ENCODE measurements around the gene SELENON. TPM values are rescaled to one million over a fixed set of nuclear protein-coding genes. Genes with fewer than 3 reads are reported as not detected.

SELENON gene
- polyA plus RNA-seq, 1 experiment: 39.9 TPM

DNA sequence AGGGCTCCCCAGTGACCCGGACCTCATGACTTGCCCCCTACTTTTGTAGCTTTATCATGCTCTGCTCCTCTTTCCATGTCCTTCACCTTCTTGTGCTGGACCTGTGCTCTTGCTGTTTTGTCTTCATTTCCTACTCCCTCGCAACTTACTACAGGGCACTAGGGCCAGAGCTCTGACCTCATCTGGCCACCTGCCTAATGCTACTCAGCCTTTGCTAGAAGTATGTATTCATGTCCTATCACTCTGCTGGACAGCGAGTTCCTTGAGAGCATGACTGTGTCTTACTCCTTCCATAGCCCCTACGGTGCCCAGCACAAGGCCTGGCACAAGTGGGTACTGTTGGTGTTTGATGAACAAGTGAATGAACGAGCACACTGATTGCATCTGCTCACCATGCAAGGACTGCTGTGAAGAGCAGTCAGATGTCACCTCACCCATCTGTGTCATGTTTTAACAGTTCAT lies 21.7 kb downstream of the SELENON start:
- no peak for DNase-seq (ENCODE audit: low read depth)
- TF ChIP-seq, protein P1, sequence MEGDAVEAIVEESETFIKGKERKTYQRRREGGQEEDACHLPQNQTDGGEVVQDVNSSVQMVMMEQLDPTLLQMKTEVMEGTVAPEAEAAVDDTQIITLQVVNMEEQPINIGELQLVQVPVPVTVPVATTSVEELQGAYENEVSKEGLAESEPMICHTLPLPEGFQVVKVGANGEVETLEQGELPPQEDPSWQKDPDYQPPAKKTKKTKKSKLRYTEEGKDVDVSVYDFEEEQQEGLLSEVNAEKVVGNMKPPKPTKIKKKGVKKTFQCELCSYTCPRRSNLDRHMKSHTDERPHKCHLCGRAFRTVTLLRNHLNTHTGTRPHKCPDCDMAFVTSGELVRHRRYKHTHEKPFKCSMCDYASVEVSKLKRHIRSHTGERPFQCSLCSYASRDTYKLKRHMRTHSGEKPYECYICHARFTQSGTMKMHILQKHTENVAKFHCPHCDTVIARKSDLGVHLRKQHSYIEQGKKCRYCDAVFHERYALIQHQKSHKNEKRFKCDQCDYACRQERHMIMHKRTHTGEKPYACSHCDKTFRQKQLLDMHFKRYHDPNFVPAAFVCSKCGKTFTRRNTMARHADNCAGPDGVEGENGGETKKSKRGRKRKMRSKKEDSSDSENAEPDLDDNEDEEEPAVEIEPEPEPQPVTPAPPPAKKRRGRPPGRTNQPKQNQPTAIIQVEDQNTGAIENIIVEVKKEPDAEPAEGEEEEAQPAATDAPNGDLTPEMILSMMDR (IDR thresholded peaks at IDR 0.05; ENCODE audit: insufficient read depth, low read depth, low read length): no peak
- no peaks in the 10 kb centered on the region for H3K27me3 ChIP-seq (ENCODE audit: control insufficient read depth, insufficient read depth, low read length)
- POLR2A ChIA-PET: no interaction called here
- H3K36me3 ChIP-seq (ENCODE audit: control insufficient read depth, insufficient read depth, low read length): peaks cover 7% of the 10 kb centered on the region
- no peak overlapping the region for H3K4me3 ChIP-seq (ENCODE audit: low read depth, low read length)
- CTCF ChIA-PET: interaction anchor here (1.2 to 1.7 kb wide), 2 partner anchors 9 to 15 kb away, joined by 3 to 5 read pairs; no protein-coding TSS in a partner anchor

DNA sequence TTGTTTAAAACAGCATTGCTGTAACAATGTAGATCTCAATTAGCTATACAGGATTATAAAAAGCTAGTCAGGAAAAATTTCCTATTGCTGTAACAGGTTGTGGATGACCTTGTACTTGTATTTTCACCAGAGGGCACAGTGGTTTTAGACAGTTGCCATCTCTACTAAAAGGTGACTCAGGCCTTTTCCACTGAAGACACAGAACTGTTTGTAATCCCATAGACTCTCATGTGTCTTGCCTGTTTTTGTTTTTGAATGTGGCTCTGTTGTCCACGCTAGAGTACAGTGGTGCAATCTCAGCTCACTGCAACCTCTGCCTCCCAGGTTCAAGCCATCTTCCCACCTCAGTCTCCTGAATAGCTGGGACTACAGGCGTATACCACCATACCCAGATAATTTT lies 25.6 kb downstream of the SELENON start:
- POLR2A ChIA-PET: no interaction called here
- DNase-seq (ENCODE audit: low read depth): no peak
- Histone ChIP-seq H3K4me3 (ENCODE audit: low read depth, low read length) (no peak overlapping the region), H3K36me3 (ENCODE audit: control insufficient read depth, insufficient read depth, low read length) (peaks cover 19% of the 10 kb centered on the region), H3K27me3 (ENCODE audit: control insufficient read depth, insufficient read depth, low read length) (no peaks in the 10 kb centered on the region)
- TF ChIP-seq, protein P1 (IDR thresholded peaks at IDR 0.05; ENCODE audit: insufficient read depth, low read depth, low read length): no peak
- CTCF ChIA-PET: interaction anchor here (1.1 kb wide), 1 partner anchor 26 kb away, joined by 3 read pairs; no protein-coding TSS in a partner anchor

DNA sequence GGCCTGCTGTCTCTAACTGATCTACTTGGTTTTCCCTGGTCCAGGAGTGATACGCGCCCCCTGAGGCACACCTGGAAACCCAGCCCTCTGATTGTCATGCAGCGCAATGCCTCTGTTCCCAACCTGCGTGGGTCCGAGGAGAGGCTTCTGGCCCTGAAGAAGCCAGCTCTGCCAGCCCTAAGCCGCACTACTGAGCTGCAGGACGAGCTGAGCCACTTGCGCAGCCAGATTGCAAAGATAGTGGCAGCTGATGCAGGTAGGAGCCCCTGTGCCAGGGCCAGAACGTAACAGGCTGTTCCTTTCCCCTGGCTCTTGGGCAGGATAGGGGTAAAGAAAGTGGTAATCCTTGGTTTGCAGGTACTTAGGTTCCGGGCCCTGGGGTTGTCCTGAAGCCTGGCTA lies 26.6 kb downstream of the SELENON start:
- H3K27me3 ChIP-seq (ENCODE audit: control insufficient read depth, insufficient read depth, low read length): no peaks in the 10 kb centered on the region
- TF ChIP-seq, protein P1 (IDR thresholded peaks at IDR 0.05; ENCODE audit: insufficient read depth, low read depth, low read length): no peak
- ChIA-PET POLR2A (no interaction called here), CTCF (interaction anchor here (0.6 kb wide), 1 partner anchor 390 kb away, joined by 3 read pairs; no protein-coding TSS in a partner anchor)
- no peak overlapping the region for H3K4me3 ChIP-seq (ENCODE audit: low read depth, low read length)
- DNase-seq (ENCODE audit: low read depth): no peak
- H3K36me3 ChIP-seq (ENCODE audit: control insufficient read depth, insufficient read depth, low read length): peaks cover 22% of the 10 kb centered on the region

DNA sequence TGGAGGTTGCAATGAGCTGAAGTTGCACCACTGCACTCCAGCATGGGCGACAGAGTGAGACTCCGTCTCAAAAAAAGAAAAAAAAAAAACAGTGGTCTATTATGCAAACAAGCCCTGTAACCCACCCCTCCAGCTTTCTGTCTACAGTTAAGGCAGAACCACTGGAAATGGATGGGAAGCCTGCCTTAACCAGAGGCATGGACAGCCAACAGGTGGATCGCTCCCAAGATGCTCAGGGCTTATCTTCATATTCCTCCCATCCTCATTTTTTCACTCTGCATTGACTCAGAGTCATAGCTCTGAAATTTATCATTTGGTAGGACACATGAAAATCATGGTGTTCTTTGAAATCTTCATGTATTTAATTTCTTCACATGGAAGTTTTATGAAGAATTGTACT lies 28.5 kb downstream of the SELENON start:
- CTCF ChIA-PET: no interaction called here

DNA sequence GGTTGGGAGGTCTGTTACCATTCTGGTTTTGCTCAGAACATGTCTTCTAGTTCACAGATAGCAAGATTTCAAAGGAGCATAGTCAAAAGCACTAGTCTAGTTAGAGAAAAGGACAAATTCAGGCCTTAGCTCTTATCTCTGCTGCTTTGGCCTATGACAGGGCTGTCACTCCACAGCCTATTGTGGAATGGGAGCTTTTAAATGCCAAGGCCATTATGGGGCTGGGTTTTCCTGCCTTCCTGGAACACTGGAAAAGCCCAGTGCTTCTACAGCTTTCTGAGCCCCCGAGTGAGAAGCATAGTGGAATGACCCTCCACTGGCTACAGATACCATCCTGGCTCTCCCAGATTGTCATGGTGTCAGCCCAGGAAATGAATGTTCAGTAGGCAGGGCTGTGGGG lies 29.1 kb downstream of the SELENON start:
- ChIA-PET POLR2A (no interaction called here), CTCF (no interaction called here)
- Histone ChIP-seq H3K36me3 (ENCODE audit: control insufficient read depth, insufficient read depth, low read length) (peaks cover 25% of the 10 kb centered on the region), H3K4me3 (ENCODE audit: low read depth, low read length) (no peak overlapping the region), H3K27me3 (ENCODE audit: control insufficient read depth, insufficient read depth, low read length) (no peaks in the 10 kb centered on the region)
- TF ChIP-seq, protein P1 (IDR thresholded peaks at IDR 0.05; ENCODE audit: insufficient read depth, low read depth, low read length): no peak
- DNase-seq (ENCODE audit: low read depth): no peak

More for the DNA sequence above, 28.5 kb downstream of the SELENON start:
- DNase-seq (ENCODE audit: low read depth): no peak
- POLR2A ChIA-PET: no interaction called here
- H3K36me3 ChIP-seq (ENCODE audit: control insufficient read depth, insufficient read depth, low read length): peaks cover 23% of the 10 kb centered on the region
- H3K27me3 ChIP-seq (ENCODE audit: control insufficient read depth, insufficient read depth, low read length): no peaks in the 10 kb centered on the region
- no peak overlapping the region for H3K4me3 ChIP-seq (ENCODE audit: low read depth, low read length)
- TF ChIP-seq, protein P1 (IDR thresholded peaks at IDR 0.05; ENCODE audit: insufficient read depth, low read depth, low read length): no peak
